ENCODE measurements around the gene NOA1.
A peak's percentile ranks its signal among the peaks of the same experiment; 100 is the strongest.

NOA1 gene

DNA sequence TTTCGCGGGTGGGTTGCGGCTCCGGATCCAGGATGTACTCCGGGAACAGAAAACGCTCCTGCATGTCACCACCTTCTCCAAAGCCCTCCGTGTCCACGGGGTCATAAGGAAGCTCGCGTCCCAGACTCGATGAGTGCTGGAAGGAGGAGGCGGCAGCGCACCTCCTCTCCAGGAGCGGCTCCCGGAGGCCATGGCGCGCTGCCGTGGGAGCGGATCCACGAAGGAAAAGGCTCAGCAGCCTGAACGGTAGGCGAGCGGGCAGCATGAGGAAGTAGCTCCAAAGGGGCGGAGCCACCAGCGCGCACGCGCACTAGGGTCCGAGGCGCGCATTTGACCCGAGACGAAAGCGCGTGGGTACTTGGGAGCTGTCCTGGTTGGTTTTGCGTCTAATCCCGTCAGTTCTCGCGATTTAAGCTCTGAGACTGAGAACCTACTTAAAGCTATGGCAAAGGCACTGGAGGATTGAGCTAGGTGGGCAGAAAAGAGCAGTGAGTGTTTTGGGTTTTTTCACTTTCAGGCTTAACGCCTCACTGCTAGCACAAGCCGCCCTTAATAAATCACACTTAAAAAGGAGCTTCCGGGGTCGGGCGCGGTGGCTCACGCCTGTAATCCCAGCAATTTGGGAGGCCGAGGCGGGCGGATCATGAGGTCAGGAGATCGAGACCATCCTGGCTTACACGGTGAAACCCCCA lies at the start of gene NOA1:
TSS of gene NOA1 (minus strand) at position 286 of the 692 bp plus-strand sequence. CDS start at position 265, 21 bp downstream.
- peak; percentile 75 for DNase-seq

DNA sequence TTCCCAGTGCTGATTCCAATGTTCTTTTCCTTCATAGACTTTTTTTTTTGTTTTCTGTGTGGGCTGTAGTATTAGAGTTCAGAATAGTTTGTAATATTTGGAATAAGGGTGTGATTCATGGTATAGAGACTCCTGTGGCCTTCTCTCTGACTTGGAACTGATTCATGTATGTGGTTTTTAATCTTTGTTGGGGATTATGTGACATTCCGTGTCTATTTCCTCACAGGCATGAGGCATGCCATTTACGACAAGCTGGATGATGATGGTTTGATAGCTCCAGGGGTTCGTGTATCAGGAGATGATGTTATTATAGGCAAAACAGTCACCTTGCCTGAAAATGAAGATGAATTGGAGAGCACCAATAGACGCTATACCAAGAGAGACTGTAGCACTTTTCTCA lies 45.7 kb upstream of the NOA1 start:
- no peak for DNase-seq

DNA sequence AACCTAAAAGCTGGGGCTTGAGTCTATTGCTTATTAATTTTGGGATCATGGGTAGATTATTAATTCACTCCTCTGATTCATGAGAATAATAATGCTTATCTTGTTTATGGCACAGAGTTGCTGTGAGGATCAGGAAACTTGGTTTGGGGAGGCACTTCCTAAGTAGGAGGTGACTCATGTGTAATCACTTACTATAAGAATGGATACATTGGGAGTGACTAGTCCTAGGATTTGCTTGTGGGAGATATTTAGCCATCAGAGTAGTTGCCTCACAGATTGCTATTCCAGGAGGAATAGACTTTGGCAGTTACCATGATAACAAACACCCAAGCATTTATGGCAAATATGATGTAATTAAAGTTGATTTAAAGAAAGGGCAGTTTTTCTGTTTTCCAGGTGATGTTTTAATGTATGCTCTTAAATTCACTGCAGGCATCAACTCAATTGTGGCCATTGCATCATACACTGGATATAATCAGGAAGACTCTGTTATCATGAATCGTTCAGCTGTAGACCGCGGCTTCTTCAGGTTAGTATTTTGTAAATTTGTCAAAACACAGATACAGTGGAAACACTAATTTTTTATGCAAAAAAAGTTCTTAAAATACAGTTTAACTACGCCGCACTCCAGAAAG lies 43.2 kb upstream of the NOA1 start:
- DNase-seq: no peak

DNA sequence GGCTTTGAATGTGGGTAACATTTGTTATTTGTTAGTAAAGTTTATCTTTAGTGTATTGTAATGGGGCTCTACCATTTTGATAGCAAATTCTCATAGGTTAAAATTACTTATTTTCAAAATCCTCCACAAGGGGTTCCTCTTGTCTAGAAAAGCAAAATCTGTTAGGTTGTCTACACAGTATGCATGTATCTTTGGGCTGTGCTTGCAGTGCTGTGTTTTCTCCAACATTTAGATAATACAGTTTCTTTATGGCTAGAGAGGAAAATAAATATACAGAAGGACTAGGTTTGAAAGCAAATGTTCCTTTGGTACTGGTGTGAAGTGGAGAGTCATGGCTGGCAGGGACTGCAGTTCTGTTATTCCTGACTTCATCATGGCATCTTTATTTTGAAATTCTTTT lies 41.6 kb upstream of the NOA1 start:
- no peak for DNase-seq

DNA sequence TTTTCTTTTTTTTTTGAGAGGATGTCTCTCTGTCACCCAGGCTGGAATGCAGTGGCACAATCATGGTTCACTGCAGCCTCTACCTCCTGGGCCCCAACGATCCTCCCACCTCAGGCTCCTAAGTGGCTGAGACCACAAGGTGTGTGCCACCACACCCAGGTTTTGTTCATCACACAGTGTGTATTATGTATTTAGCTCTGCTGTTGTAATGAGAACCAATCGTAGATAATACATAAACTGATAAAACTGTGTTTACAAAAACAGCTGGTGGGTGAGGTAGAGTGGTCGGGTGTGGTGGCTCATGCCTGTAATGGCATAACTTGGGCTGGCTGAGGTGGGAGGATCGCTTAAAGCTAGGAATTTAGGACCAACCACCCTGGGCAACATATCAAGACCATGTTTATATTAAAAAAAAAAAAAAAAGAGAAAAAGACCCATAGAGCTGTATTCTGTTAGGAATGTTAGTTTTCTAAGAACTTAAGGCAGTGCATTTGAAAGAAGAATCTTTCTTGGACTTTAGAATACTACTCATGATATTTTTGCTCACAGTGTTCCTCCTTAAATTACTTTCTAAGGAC lies 36.2 kb upstream of the NOA1 start:
- DNase-seq: no peak

DNA sequence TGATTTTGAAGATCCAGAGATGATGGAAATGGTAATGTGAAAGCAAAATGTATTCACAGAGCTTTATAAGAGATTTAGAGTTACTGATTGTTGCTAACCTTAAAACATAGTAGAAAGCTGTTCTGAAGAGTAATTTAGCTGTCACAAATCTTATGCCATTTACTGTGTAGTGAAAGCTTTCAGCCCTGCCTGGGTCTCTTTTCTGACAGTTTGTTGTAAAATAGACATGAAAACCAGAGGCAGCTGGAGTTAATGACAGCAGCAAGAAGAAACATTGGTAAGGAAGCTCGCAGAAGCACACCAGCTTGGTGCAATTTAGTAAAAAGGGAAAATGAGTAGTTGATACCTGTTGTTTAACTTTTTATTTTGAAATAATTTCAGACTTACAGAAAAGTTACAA lies 22.3 kb upstream of the NOA1 start:
- DNase-seq: no peak

DNA sequence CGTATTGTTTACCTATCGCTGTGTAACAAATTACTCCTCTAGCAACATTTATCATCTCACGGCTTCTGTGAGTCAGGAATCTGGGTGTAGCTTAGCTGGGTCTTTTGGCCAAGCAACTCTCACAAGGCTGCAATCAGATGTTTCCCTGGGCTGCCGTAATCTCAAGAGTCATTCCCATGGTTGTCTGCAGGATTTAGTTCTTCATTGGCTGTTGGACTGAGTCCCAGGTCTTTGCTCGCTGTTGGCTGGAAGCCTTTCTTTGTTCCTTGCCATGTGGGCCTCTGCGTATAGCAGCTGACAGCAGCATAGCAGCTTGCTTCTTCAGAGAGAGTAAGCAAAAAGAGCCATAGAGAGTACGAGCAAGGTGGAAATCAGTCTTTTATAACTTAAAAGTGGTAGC lies 18.1 kb upstream of the NOA1 start:
- DNase-seq: no peak

DNA sequence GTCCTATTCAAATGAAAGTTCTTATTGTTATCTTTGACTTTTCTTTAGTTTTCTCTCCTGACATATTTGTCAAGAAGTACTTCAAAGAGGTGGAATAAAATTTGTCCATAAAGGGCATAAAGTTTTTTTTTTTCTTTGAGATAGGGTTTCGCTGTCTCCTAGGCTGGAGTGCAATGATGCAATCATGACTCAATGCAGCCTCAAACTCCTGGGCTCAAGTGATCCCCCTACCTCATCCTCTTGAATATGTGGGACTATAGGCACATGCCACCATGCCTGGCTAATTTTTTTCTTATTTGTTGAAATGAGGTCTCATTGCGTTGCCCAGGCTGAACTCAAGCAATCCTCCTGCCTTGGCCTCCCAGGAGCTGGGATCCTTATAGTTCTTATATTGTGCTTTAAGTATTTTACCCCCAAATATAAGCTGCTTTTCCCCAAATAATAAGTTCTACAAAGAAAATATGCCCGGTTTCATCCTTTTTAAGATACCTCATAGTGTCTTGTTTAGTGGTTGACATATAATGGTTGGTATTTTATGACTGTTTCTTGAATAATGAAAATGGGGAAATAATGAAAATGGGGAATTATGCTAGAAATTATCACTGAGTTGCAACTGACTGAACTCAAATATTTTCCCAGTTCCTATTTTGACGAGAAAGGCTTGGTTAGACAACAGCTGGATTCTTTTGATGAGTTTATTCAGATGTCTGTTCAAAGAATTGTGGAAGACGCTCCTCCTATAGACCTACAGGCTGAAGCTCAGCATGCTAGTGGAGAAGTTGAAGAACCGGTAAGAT lies 12.9 kb upstream of the NOA1 start:
- DNase-seq: no peak

DNA sequence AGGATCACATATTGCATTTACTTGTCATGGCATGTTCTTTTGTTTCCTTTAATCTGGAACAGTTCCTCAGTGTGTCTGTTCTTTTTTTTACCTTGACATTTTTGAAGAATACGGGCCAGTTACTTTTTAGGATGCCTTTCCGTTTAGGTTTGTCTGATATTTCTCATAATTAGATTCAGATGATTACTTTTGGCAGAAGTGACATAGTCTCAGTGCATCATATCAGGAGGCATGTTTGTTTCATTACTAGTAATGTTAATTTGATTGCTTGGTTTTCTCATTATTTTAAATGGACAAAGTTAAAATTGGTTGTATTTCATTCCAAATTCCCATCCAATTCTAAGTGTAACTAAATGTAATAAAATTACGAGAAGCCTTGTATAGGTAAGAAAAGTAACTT lies 9.5 kb upstream of the NOA1 start:
- DNase-seq: no peak

DNA sequence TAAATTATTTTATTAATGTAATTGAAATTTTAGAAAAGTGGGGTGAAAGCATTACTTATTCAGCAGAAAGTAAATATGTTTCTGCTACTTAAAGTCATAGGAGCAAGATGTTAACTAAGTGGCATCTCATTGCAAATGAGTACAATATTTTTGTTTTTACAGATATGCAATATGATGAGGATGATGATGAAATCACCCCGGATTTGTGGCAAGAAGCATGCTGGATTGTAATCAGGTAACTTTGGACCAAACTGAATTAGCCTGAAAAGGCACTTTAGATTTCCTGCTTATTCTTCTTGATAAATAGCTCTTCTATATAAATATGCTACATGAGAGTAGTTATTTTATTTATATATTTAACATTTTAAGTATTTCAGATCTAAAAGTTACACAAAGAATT lies 8.8 kb upstream of the NOA1 start:
- DNase-seq: no peak

DNA sequence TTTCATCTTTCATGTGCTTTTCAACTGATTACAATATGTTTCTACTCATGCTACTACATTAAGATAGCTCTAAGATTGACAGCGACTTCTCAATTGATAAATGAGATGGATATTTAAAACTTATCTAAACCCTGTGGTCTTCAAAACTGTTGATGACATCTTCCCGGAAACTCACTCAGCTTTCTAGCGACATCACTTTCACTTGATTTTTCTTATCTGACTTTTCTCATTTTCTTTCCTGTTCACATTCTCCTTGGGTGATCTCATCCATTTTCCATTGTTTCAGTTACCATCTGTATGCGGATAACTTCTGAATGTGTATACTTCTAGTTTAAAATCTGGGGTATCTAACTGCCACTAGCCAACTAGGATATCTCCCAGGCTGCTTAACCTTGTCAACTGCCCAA lies 4.4 kb upstream of the NOA1 start:
- no peak for DNase-seq

DNA sequence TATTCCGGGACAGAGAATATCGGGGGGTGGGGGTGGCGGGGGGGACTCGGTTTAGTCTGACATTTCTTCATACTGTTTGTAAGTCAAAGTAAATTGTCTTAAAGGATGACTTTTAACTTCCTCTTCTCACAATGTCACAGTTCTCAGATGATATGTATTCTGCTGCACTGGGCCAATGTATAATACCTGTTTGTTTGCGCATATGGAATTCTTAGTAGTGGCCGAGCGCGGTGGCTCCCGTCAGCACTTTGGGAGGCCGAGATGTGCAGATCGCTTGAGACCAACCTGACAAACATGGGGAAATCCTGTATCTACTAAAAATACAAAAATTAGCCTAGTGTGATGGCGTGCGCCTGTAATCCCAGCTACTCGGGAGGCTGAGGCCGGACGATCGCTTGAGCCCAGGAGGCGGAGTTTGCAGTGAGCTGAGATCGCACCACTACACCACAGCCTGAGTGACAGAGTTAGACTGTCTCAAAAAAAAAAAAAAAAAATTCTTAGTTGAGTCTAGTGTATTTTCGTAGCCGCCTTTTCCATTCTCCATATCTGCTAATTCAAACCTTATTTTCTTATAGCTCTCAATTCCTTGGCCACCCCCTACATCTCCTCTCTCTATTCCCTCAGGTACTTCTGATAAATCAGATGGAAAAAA lies 2.1 kb upstream of the NOA1 start:
- DNase-seq: no peak

DNA sequence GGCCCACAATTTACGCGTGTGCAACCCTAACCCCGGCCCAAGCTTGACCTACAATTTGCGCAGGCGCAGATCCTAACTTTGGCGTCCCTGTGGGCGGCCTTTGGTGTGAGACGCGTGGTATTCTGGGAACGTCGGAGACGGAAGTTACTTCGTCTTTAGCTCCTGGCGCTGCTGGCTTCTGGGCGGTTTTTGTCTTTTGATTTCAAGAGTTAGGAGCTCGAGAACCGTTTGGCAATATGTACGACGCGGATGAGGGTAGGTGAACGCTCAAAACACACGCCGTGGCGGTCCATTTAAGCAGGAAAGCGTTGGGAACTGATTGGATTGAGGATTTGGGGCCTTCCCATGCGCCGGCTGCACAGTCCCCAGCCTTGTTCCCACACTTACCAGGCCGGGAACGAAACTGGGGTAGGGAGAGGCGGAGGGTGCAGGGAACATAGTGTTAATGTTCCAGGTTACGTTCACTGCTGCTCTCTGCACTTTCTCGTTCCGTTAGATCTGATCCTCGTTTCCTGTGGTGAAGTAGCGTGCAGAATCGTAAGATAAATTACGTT lies 1.4 kb upstream of the NOA1 start, which contains the start of gene POLR2B:
TSS of gene POLR2B (plus strand) at position 147 of the 554 bp plus-strand sequence. CDS start at position 237, 90 bp downstream.
- DNase-seq: peak; percentile 70

DNA sequence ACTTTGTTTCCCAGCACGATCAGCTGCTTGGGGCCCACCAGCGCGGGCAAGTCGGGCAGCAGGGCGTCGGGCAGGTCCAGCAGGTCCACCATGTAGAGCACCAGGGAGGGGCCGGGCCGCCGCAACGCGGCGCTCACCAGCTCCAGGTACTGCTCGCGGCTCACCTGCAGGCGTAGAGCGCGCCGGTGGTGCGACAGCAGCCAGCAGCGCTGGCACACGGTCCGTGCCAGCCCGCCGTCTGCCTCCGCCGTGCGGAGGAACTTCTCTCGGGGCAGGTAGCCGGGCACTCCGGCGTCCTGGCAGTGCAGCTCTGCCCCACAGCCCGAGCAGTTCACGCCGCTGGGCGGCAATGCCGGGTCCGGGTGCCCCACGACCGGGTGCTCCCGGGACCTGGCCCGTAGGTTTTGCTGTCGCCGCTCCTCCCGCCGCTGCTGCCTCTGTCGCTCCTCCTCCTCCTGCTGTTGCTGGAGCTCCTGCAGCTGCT lies 527 bp downstream of the NOA1 start:
- DNase-seq: no peak

DNA sequence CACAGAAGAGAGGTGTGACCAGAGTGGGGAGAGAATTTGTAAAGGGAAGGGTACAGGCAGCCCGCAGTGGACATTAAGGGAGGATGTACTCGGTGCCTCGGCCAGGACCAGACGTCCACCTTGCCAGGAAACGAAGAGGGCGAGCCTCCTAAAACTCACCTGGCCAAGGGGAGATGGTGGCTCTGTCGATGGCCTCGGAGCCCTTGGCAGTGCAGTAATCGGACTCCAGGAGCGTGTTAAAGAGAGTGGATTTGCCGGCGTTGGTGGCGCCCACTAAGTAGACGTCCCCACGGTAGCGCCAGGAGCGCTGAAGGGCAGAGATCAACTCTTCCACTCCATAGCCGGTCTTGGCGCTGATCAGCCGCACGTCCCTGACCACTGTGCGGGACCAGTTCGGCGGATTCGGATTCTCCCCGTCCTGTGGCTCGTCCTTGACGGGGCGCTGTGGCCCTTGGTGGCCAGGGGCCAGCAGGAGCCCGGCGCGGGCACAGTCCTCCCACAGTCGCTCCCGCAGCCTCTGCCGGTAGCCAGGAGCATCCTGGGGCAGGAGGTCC lies 1.0 kb downstream of the NOA1 start:
- no peak for DNase-seq

DNA sequence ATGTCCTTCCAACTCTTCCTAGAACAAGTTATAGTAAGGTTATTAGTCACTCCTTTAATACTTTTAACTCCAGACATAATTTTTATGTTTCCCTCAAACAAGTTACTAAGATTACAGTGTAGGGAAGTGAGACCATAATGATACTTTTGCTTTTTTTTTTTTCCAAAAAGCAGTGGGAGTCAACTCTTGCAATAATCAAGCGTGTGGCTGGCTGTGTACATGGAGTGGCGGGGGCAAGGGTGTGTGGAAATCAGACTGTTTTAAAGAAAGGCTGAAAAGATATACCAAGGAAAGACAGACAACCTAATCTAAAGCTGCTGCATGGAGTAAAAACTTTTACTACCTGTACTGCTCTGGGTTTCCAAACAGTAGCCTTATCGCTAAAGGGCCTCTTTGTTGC lies 4.1 kb downstream of the NOA1 start:
- no peak for DNase-seq

DNA sequence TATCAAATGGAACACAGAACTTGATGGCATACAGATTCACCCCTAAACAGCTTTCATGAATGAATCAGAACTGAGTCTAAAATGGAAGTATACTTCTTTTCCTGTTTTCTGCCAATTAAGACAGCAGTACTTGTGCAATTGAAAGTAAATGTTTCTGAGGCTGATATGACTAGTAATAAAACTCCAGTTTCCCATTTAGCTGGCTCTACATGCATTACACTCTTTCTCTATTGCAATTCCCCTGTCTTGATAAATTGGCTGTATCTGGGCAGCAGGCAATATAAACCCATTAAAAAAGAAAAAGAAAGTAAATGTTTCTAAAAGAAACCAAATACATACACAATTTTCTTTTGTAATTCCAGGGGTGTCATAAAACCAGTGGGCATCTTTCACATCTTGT lies 4.6 kb downstream of the NOA1 start:
- DNase-seq: no peak

DNA sequence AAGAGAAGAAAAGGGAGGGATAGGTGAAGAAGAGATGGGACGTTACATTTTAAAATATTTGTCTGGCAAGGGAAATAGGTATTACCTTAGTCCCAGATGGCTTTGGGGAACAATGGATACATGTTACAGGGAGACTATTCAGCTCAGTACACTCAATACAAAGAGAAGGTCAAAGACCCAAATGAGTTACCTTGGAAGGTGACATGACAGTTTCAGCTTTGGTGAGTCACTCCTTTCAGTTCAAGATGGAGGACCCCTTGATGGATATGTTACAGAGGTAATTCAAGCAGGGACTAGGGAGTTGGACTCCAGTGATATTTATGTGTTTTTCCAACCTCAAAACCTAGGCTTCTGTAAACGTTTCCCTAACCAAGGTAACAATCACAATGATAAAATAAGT lies 5.0 kb downstream of the NOA1 start:
- no peak for DNase-seq

DNA sequence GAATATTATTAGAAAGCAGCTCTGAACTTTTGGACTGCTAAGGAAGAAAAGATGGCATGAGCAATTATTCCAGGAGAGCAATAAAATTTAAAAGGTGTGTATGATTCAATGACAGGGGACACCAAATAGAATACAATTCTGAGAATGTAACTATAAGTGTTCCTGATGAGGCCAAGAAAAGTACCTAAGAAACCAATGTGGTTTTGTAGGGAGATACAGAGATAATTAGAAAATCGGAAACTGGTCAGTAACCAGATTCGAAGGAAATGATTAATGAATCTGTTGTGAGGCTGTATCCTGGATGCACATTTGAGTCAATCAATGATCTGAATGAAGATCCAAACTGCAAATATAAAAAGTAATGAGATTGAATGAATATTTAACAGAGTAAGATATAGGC lies 6.0 kb downstream of the NOA1 start:
- DNase-seq: no peak

DNA sequence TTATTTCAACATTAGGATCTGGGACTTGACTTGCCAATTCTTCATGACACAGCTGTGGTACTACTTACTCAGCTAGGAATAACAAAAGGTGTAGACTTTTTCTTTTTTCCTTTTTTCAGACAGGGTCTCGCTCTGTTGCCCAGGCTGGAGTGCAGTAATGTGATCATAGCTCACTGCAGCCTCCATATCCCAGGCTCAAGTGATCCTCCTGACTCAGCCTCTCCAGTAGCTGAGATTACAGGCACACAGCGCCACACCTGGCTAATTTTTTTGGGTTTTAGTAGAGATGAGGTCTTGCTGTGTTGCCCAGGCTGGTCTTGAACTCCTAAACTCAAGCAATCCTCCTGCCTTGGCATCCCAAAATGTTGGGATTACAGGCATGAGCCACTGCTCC lies 16.3 kb downstream of the NOA1 start:
- DNase-seq: no peak

DNA sequence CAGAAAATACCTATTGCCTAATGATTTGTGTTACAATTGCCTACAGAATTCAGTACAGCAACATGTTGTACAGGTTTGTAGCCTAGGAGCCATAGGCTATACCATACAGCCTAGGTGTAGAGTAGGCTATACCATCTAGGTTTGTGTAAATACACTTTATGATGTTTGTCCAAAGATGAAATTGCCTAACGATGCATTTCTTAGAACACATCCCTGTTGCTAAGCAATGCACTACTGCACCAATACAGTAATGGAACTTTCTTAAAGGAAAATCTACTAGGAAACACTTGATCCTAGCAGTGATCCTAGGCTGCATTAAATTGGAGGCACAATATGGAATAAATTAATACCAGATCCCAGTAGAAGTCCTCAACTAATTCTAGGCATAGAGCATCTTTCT lies 18.3 kb downstream of the NOA1 start:
- DNase-seq: no peak

DNA sequence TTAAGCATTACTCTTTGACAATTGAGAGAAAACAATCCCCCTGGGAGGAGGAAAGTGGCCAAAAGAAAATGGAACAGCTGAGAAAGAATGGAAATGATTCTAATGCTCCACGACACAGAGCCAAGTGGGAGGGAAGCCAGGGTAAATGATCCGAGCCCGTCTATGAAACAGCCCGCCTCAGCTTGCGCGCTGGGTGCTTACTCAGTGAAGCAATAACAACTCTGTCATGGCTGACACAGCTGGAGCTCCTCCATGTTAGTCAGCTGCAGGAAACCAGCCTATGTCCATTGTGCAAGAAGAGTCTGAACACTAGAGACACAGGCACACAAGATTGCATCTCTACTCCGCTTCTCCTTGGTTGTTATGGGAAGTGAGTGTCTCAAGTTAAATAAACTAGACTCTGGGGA lies 19.3 kb downstream of the NOA1 start:
- DNase-seq: no peak
